ENCODE measurements around the gene ATP5PB.

ATP5PB gene

DNA sequence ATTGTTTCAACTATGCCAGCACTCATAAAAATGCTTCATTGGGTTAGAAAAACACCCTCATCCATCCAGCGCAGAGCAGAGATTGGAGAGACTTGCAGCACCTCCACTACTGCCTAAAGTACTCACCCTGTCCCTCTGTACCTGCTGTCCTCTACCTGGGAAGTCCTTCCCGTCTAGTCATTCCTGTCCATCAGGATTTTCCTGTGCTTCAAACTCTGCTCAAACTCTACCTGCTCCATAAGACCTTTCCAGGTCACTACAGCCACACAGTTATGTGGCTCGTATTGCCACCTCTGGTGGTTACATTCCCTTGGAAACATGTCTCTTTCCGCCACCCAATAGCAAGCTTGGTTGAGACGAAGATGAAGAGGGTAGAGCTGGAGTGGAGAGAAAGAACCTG lies 28.9 kb upstream of the ATP5PB start:
- CTCF ChIA-PET = interaction anchor here (0.8 to 2.5 kb wide), 2 partner anchors 16 to 19 kb away, joined by 3 to 20 read pairs; no protein-coding TSS in a partner anchor
- DNase-seq (ENCODE audit: extremely low spot score) = no peak
- TF ChIP-seq, protein P1, sequence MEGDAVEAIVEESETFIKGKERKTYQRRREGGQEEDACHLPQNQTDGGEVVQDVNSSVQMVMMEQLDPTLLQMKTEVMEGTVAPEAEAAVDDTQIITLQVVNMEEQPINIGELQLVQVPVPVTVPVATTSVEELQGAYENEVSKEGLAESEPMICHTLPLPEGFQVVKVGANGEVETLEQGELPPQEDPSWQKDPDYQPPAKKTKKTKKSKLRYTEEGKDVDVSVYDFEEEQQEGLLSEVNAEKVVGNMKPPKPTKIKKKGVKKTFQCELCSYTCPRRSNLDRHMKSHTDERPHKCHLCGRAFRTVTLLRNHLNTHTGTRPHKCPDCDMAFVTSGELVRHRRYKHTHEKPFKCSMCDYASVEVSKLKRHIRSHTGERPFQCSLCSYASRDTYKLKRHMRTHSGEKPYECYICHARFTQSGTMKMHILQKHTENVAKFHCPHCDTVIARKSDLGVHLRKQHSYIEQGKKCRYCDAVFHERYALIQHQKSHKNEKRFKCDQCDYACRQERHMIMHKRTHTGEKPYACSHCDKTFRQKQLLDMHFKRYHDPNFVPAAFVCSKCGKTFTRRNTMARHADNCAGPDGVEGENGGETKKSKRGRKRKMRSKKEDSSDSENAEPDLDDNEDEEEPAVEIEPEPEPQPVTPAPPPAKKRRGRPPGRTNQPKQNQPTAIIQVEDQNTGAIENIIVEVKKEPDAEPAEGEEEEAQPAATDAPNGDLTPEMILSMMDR (IDR thresholded peaks at IDR 0.05; ENCODE audit: control extremely low read depth, extremely low read depth, low read depth, missing control alignments) = no peak
- POLR2A ChIA-PET = no interaction called here

DNA sequence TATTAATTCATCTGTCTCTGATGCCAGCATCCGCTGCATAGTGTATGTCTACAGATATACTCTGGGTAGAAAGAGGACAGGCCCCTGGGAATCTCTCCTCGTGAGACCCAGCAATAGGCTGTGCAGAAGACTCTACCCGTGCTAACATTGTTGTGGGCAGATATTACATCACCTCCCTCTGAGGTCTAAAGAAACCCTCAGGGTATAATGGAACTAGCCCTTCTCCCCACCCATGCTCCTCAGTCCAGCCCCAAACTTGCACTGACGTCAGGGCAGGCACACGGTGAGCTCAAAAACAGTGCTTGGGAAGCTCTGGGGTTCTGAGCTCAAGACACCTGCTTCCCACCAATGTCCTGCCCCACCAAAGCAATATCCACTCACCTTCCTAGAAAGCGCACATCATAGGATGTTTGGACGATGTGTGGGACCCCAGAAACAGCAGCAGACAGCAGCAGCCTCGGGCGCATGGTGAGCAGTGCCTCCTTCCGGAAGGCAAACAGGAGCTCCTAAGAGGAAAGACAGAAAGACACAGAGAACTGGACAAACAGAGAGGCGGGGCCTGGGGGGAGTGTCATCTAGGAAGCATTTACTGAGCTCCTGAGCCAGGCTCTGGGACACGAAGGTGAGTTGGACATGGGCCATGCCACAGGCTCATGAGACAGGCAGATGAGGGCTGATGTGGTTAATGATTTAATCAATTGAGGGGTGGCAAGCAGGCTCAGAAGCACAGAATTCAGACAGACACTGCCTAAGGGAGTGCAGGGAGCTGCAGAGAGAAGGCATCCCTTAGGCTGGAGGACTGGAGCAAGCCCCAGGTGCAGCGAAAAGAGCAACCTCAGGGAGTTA lies 26.5 kb upstream of the ATP5PB start:
- DNase-seq (ENCODE audit: extremely low spot score) = no peak
- CTCF ChIA-PET = interaction anchor here (0.8 to 1.9 kb wide), 6 partner anchors 10 to 392 kb away, joined by 3 to 6 read pairs (median 4); no protein-coding TSS in a partner anchor
- POLR2A ChIA-PET = no interaction called here
- TF ChIP-seq, protein P1 (IDR thresholded peaks at IDR 0.05; ENCODE audit: control extremely low read depth, extremely low read depth, low read depth, missing control alignments) = no peak

DNA sequence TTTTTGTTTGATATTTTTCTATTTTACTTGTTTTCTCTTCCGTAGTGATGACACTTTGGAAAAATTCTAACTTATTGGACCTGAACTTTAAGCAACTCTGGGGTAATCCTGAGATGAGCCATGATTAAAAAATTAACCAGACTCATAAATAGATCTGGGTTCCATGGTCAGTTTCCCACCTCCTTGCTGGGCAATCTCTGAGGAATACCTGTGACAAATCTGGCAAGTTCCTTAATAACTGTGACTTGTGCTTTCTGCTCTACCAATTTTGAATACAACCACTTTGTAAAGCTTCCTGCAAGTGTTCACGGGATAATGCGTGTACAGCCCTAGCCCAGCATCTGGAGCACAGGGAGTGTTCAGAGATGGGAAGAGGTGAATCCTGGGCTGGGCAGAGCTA lies 25.0 kb upstream of the ATP5PB start:
- ChIA-PET POLR2A (no interaction called here), CTCF (interaction anchor here (0.9 to 2.6 kb wide), 3 partner anchors 14 to 25 kb away, joined by 3 to 7 read pairs (median 5); no protein-coding TSS in a partner anchor)
- no peak for DNase-seq (ENCODE audit: extremely low spot score)

DNA sequence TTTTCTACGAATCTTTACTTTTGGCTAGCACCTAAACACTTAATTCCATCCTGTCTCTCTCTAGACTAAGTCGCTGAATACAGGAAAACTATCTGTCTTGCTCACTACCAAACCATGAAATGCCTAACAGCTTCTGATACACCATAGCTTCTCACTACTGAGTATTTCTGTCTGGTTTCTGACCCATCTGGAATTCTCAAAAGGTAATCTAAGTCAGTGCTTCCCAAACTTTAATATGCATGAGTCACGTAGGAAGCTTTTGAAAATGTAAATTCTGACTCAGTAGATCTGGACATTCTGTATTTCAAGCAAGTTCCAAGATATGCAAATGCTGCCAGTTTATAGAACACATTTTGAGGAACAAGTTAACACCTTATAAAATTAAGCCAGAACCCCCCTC lies 12.5 kb upstream of the ATP5PB start:
- ChIA-PET POLR2A (no interaction called here), CTCF (interaction anchor here (1.4 to 3.8 kb wide), 2 partner anchors 11 to 35 kb away, joined by 4 to 25 read pairs; partner anchors contain the start of genes ATP5PB and WDR77)
- TF ChIP-seq, protein P1 (IDR thresholded peaks at IDR 0.05; ENCODE audit: control extremely low read depth, extremely low read depth, low read depth, missing control alignments) = no peak
- DNase-seq (ENCODE audit: extremely low spot score) = no peak

More for the DNA sequence above, 25.0 kb upstream of the ATP5PB start:
- TF ChIP-seq, protein P1 (IDR thresholded peaks at IDR 0.05; ENCODE audit: control extremely low read depth, extremely low read depth, low read depth, missing control alignments) = no peak

DNA sequence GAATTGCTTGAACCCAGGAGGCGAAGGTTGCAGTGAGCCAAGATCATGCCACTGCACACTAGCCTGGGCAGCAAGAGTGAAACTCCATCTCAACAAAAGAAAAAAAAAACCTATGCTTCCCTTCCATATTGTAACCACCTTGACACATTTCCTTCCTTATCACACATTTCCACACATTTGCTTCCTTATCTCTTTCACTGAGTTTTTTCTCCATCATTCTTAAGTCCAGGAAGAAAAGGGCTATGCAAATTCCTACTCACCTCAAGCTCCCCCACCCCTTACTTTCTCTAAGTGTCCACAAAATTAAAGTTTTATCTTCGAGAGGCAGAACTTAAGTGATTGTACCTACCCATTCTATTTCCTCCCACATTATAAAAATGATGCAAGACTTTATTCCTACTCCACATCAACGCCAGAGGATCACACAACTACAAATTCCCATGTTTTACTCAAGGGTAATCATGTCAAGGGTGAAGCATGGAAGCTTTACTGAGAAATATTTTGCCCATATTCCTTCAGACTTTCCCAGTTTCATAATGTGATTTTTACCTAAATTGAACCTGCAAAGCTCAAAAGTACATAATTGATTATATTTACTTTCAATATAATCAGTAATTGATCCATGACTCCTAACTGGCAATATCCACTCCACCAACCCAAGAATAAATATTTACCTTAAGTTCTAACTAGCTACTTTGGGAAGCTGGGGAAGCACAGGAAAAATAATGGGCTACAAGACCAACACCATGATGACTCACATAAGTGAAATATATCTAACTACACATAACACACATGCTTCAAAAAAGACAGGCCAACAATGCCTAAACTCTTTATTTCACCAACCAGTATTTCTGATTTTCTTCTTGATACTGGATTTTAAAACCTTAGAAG lies 9.6 kb upstream of the ATP5PB start:
- TF ChIP-seq, protein P1 (IDR thresholded peaks at IDR 0.05; ENCODE audit: control extremely low read depth, extremely low read depth, low read depth, missing control alignments) = no peak
- POLR2A ChIA-PET = no interaction called here
- CTCF ChIA-PET = interaction anchor here (1.0 to 3.8 kb wide), 10 partner anchors 8 to 330 kb away, joined by 3 to 25 read pairs (median 6); partner anchors contain the start of genes ATP5PB, OVGP1 and WDR77
- no peak for DNase-seq (ENCODE audit: extremely low spot score)

DNA sequence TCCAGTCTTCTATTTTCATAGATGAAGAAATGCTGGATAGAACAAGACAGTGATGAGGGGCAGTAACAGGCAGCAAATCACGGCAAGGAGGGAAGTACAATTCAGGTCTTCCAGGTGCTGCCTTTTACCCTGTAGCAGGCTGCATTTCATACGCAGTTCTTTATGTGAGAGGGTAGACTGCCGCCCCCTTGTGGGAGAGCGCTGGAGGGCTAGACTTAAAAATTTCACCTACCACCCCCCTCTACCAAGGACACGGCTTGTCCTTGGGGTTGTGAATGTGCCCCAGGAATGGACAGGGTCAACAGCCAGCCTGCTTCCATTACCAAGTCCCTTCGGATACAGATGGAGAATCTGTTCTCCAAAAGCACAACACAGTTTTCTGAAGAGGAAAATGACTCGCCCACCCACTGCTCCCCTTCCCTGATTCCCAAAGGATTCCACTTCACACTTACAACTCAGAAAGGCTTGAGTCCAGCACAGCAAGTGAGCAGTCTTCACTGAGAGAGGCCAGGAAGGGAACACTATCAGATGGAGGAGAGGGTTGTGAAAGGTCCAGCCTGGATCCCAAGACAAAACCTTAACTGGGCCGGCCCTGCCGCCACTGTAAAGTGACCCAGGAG lies 7.6 kb upstream of the ATP5PB start:
- CTCF ChIA-PET = interaction anchor here (0.9 to 2.5 kb wide), 14 partner anchors 10 to 328 kb away, joined by 3 to 9 read pairs (median 4); partner anchors contain the start of gene OVGP1
- DNase-seq (ENCODE audit: extremely low spot score) = peak; percentile 45
- POLR2A ChIA-PET = no interaction called here
- TF ChIP-seq, protein P1 (IDR thresholded peaks at IDR 0.05; ENCODE audit: control extremely low read depth, extremely low read depth, low read depth, missing control alignments) = peak; percentile 63
